Cardiac septum (tissue), 1 donor: ENCODE measurements around the gene PLXDC2. TPM values are rescaled to one million over a fixed set of nuclear protein-coding genes. Genes with fewer than 3 reads are reported as not detected.

Experiments
- DNase-seq: peaks from one replicate; pipeline ENCODE4 v3.0.0-alpha.2; 2020; ENCODE audit warnings: low spot score
- intact Hi-C: fragments of 100-400 bp; cut with DNase I; formaldehyde crosslinking; loops from one replicate; pipeline ENCODE4 v1.14.0; 2022
- total RNA-seq: library from RNA; stranded (reverse); fragmentation: NEBNext Ultra II Directional; extraction: Animal tissue kit (Norgen Biotek cat#: 25700); gene quantifications from one replicate; pipeline ENCODE4 v1.2.1, GENCODE V29; 2021
- donor health status: DM: no; HTN: no; CAD: no.

The PLXDC2 gene
- total RNA-seq, 1 donor from 2014 or later = 22.6 TPM

DNA sequence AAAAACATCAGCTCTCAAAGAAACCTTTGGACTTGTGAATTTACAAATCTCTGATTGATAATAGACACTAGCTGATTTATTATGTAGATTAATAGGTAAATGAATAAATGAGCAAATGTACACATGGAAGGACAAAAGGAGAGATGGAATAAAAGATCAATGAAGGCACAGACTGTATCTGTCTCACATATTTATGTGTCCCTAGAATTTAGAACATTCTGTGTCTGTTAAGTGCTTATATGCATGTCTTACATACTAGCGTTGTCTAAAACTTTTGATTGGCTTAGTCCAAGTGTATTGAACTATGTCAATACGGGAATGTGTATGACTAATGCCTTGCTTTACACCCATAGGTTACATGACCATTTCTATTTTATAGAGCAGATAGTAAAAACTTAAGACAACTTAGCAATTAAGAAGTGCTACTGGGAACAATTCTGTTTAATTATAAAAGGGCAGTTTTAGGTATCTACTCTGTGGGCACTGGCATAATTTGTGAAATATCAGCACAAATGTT lies 140.3 kb downstream of the PLXDC2 start:
- intact Hi-C loops = no loop called here
- no peak for DNase-seq

DNA sequence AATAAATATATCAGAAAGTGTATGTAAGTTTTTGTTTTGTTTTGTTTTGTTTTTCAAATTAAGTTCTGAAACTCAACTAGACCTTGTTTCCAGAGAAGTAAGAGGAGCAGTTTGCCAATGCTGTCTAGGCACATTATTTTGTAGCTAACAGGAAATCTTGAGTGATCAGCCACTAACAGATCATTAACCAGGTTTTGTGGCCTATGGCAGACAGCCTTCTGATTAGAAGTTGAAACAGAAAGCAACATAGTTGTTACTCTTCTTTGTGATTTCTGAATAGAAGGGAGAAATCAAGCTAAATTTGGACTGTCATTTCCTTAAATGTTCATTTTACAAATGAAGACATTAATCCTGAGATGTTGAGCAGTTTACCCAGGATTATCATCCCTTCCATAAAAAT lies 142.6 kb downstream of the PLXDC2 start:
- no peak for DNase-seq
- intact Hi-C loops = no loop called here

DNA sequence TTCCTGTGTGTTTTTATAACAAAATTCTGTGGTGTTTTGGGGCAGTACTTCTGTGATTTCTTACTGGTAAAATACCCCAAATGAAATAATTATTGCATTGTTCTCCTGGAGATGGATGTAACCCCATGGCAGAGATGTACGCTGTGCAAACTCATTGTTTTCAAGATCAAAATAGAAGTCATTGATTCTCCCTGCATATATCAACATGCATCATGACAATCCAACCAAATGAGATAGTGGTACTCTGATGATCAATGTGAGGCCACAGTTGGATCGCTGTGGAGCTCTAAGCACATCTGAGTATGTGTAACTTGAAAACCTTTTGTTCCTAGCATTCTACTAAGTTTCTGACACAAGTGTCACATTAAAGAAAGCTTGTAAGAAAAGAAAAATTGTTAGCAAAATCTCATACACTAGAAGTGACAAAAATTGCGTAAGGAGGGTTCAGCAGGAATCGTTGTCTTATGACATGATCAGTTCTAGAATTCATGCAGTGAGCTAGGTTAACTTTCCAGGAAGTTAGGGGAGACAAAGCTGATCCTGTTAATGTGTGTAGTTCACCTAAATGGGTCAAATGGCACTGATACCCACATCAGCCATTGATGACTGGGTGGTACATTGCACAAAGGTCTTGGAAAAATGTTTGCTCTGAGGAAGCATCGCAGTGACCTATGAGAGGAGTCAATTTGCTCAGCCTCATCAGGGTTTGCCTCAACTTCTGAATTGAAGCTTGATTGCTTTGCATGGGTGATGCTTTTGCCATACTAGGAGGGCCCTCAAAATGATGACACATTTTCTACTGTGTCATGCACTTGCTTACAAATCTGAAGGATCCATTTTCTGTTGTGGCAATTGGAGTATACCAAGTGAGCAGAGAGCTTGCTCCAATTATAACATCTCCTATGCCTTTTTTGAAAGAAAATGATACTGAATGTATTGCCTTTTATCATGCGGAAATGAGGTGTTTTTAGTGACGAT lies 145.1 kb downstream of the PLXDC2 start:
- no peak for DNase-seq
- intact Hi-C loops = no loop called here

DNA sequence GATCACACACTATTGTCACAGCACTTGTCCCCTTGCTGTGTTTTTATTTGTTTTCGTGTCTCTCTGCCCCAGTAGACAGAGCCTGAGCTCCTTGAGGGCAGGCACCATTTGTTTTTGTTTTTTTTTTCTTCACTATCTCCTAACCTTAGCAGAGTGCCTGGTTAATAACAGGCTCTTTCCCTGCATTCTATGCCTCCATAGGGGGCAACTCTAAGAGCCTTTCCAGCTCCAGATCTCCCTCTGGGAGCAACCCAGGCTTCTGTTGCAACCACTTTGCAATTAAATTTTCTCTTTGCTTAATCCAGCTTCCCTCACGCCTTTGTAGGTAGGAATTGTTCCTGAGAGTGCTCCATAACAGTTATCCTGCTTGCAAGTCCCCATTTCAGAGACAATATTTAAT lies 148.4 kb downstream of the PLXDC2 start:
- DNase-seq = no peak
- intact Hi-C loops = no loop called here

DNA sequence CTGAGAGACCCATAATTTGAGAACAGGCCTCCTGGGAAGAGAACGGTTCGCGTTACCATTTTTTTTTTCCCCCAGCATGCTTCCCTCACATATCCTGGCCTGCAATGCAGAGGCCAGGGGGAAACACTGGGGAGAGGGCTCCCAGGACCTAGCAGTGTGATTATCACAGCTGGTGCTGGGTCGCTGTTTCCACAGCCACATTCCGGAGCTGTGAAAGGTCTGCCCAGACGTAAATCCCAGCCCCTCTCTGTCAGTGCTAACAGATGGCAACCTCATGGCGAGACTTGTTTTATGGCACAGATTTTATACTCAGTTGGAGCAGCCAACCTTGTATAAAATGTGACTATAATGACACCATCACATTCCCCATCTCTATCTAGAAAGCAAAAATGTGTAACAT lies 150.5 kb downstream of the PLXDC2 start:
- intact Hi-C loops = loop anchor here (1.0 kb wide), 1 partner anchor 15 kb away; no protein-coding TSS in a partner anchor

DNA sequence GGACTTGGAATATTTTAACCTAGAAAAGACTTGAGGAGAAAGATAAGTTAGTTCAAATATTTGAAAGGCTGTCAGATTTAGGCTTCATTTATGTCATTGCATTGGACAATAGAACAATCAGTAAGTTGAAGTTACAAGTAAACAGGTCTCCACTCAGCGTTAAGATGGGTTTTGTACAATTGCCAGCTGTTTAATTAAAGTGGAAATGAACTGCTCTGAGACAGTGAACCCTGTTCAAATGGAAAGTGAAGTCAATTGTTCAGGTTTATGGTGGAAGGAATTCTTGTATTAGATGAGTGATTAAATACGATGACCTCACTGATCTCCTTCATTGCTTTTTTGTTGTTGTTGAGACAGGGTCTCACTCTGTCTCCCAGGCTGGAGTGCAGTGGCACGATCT lies 151.7 kb downstream of the PLXDC2 start:
- intact Hi-C loops = loop anchor here (1.0 kb wide), 1 partner anchor 13 kb away; no protein-coding TSS in a partner anchor
- no peak for DNase-seq

More for the DNA sequence above, 150.5 kb downstream of the PLXDC2 start:
- DNase-seq = no peak

DNA sequence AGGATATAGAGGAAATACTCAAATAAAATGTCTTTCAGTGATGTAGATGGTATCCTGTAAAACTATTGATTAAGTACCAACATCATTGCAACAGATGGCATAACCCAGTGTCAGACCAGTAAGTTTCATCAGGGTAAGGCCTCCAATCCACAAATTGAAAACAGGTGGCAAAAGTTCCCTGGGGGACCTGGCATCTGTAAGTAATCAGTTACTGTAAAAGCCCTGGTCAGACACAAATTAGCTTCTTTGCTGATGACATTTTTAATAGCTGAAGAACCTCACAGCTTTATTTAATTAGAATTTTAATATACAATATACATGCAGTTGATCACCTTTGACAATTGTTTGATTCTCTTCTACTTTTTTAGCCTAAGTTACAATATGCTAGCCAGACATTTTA lies 152.5 kb downstream of the PLXDC2 start:
- no peak for DNase-seq
- intact Hi-C loops = no loop called here

DNA sequence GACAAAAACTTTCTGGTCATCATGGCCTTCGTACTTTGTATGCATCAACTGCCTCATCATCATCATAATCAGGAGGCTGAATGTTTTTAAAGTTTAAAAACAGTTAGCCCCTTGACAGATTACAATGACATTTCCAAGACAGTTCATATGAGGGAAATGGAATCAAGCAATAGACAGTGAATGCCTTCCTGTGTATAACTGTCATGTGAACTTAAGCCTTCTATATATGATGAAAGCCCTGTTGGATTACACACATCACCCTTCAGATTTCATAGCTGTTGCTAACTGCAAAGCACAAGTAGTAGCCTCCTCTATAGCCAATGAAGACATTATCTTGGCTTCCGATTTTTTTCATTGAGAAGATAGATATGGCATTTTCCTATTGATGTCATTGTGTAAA lies 154.0 kb downstream of the PLXDC2 start:
- DNase-seq = no peak
- intact Hi-C loops = no loop called here

DNA sequence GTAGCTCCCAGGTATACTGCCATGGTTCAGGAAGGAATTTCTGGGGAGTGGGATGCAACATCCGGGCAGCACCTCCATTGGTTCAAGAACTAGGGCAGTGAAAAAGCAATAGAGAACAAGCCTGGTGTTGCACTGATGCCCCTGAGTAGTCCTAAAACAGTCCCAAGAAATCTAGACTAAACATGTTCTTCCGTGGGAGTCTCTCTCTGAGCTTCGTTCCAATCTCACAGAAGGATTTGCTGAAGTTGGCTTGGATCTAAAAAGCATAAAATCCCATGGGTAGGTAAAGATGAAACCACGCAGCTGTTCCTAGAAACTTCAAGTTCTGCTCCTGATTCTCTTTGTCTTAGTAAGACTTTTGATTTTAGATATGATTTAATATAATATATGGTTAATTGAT lies 154.5 kb downstream of the PLXDC2 start:
- DNase-seq = no peak
- intact Hi-C loops = no loop called here

DNA sequence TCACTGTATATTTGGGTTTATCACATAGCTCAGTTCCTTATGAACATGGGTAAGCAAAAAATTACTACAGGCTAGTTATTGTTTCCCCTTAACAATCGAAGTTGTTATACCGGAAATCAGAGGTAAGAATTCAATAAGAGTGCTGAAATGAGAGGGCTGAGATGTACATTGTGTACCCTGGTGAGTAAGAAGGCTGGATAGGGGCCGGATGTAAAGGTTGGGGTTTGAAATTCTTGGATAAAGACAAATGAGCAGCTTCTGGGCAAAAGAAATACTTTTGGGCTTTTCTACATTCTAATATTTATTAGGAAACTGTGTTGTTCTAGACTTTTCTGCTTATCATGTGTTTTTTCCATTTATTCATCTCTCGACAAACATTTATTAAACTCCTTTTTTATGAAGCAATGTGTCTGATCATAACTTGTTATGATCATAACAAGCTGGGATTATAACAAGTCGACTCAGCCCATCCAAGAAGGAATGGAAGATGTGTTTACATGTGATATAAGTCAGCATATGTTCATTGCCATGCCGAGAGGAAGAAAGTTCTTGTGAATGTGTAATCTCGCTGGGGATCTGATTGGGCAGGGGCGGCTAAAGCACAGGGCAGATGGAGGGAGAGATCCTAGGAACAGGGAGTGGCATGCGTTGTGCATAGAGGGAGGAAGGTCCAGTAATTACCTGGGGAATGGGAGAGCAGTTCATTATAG lies 155.3 kb downstream of the PLXDC2 start:
- intact Hi-C loops = no loop called here

DNA sequence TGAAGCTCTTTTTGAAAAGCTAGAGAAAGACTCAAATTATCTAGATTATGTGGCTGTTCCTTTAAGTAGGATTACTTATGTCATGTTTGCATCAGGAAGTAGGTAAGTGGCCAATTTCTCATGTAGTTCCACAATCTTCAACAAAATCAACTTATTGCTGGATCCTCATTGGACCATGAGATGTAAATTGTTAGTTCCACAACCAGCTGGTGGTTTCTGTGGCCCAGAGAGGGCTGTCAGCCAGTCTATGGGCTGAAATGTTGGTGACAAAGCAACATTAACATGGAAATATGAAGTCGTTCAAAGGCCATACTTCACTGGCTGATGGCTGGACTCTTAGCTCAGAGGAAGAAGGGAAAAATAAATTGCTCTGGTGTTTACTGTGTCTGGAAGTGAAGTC lies 157.9 kb downstream of the PLXDC2 start:
- DNase-seq = no peak
- intact Hi-C loops = no loop called here

More for the DNA sequence above, 155.3 kb downstream of the PLXDC2 start:
- DNase-seq = no peak

DNA sequence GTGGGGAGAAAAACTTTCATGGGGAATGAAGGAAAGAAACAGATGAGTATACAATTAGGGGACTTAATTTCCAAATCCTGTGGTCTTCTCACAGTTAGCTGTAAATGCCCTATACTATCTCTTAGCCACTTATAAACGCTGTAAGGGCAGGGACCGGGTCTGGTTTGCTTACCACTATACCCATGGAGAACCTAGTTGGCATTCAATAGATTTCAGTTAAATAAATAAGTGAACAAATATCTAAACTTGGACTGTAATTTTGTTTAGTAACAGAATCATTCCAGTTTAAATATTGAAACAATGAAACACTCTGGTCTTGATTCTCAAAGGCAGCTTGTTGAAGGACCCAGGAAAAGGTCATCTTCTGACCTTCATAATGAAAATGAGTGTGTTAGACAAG lies 158.3 kb downstream of the PLXDC2 start:
- intact Hi-C loops = no loop called here
- no peak for DNase-seq

DNA sequence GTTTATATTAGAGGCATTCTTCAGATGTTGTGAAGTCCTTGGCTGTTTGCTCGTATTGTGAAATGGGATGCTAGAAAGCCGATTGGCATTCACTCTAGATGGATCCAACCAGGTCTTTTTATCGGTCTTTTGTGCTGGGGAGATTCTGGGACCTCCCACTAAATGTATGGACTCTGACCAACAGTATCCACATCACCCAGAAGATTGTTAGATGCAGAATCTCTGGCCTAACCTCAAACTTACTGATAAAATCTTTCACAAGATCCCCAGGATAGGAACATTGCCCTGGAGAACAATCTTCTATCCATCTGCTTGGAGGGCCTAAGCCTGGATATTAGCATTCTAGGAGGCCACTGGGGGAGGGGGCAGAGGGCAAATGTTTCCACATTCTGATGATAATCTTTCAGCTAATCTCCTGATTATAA lies 160.9 kb downstream of the PLXDC2 start:
- intact Hi-C loops = no loop called here
- DNase-seq = no peak

DNA sequence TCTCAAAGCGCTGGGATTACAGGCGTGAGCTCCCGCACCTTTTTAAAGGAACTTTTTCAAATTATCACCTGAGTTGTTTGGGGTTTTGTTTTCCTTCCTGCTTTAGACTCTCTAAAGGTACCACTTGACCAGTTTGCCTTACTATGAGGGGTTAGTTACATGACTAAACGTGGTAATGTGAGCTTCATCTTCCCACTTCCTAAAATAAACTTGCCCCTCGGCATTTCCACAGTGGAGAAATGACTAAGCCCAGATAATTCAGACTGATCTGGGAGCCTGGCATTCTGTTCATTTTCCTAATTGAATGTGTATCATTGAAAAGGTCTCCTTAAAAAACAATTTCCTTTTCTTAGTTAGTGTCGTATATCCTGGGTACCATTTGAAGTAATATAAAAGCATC lies 163.4 kb downstream of the PLXDC2 start:
- no peak for DNase-seq
- intact Hi-C loops = no loop called here

DNA sequence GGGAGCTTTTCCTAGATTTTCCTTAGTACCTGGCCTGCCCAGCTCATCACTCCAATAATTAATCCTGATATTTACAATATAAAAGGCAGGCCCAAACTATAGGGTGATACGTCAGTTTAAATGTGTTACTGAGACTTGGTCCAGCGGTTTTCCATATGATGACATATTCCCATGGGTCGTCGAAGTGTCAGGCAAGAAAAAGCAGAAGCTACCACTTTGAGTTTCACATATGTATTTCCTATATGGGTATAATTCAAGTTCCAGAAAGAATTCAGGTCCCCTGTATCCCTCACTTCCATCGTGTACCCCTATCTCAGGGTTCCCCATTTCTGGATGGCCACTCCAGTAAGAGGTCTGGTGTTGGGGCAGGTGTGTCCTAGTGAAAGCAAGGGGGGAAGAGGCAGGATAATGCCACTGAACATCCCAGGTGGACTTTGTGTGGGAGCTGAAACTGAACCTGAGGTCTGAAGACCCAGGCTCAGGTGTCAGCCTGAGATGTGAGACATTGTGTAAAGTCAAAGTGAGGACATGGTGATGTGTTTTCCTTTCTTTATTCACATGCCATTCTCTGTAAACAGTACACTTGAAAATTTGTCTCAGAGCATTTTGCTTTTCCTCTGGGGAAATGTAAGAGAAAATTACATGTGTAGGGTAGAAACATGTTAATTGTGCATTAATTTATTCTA lies 167.8 kb downstream of the PLXDC2 start:
- intact Hi-C loops = no loop called here
- no peak for DNase-seq

DNA sequence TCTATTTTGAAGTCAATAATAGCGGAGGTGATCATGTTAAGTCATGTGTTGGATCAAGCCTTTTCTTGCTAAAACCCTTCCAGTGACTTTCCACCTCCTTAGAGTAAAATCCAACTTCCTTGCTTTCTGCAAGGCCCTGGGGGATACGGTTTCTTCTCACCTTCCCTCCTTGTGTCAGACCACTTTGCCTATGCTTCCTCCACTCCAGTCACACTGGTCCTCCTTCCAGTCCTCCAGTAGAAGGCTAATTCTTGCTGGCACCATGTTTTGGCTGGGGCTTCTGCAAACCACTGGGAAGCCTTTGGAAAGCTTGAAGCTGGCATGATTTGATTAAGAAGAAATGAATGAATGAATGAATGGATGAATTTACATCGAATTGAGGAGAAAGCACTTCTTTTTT lies 169.5 kb downstream of the PLXDC2 start:
- intact Hi-C loops = no loop called here
- no peak for DNase-seq

DNA sequence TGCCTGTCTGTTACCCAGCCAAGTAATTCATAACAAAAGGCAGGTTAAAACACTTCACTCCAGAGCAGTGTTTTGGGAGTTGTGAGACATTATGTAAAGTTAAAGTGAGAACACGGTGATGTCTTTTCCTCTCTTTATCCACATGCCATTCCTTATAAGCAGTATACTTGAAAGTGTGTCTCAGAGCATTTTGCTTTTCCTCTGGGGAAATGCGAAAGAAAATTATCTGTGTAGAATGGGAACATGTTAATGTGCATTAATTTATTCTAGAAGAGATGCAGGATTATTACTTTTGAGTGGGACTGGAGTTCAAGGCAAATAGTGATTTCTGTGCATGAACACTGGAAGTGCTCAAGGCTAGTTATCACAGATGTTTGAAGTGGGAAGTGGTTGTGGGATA lies 170.4 kb downstream of the PLXDC2 start:
- intact Hi-C loops = no loop called here
- DNase-seq = no peak

DNA sequence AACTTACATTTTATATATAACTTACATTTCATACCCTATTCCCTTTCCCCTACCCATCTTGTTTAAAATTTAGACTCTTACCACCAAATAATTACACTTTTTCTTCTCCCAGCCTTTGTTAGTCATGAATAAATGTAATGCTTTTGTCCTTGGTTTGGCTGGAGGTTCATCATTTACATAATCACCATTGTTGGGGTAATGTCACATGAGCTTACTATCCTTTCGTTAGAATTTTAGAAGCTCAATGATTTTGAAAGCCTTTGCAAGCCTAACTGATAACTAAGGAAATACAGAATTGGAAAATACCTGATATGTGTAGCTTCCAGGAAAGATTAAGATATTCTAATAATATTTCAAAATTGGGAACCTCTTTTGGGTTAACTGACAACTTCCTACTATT lies 171.7 kb downstream of the PLXDC2 start:
- intact Hi-C loops = no loop called here
- no peak for DNase-seq

DNA sequence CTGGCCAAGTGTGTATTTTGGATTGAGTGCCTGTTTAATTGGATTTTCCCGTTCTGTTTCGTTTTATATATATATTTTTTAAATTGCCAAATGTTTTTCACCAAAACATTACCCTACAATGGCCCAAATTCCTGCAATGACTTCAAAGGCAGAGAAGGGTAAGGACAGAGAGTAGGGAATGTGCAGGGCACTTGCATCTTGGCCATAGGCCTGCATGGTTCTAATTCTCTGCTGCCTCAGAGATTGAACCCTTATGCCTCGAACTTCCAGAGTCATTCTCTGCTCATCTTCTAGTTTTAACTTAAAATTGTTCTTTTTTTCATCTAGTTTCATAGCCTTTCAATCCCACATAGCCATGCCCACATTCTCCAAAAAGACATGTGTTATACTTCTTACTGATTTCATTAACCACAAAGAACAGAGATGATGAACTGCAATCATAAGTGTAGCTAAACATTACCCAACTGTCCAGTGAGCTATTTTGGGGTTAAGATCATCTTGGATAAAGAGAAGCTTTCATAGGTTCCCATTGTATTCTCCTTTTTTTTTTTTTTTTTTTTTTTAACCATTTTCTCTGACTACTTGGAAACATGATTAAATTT lies 177.6 kb downstream of the PLXDC2 start:
- intact Hi-C loops = no loop called here
- no peak for DNase-seq

DNA sequence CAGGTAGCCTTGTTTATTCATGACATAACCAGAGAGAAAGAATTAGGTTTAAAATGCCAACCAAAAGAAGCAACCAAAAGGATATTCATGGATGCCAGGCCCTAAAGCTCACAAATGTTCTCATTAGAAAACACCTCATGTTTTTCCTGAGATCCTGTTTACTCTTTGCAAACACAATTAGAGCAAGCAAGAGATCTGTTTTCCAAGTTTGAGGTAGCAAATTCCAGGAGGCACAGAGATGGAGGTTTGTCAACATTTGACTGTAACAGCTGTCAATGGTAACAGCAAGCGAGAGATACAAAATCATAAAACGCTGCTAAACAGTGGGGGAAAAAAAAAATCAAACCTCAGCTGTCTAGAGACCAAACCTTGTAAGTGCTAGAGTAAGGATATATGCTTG lies 182.2 kb downstream of the PLXDC2 start:
- intact Hi-C loops = no loop called here

More for the DNA sequence above, 182.2 kb downstream of the PLXDC2 start:
- no peak for DNase-seq
